Left kidney (tissue), 8 donors: ENCODE results near the gene NECAP2. TPM values are rescaled to one million over a fixed set of nuclear protein-coding genes. Genes with fewer than 3 reads are reported as not detected.

ENCODE experiments used
- DNase-seq: peaks from one replicate; pipeline ENCODE4 v3.0.0-alpha.2; 2013
- long read RNA-seq, 8 donors: transcript quantifications; one replicate each; lab custom pipeline, GENCODE V29; 2026
- polyA plus RNA-seq: library from polyadenylated mRNA; unstranded; fragments of 120-200 nt; gene quantifications from one replicate; pipeline ENCODE4 v1.2.1, GENCODE V29; 2013; ENCODE audit not compliant: insufficient read length

NECAP2 gene
- polyA plus RNA-seq, result 65.7 TPM
- long read RNA-seq, donor 1, transcript NECAP2-201 (8 exons, 2,070 nt), result major isoform, 20 of 31 reads
- long read RNA-seq, donor 1, partial matches to known transcripts, result 5 of 31 reads
- long read RNA-seq, donor 1, other reads (novel, unspliced or antisense), result 0 of 31 reads
- long read RNA-seq, donor 2, transcript NECAP2-201 (8 exons, 2,070 nt), result major isoform, 13 of 31 reads
- long read RNA-seq, donor 2, partial matches to known transcripts, result 5 of 31 reads
- long read RNA-seq, donor 2, other reads (novel, unspliced or antisense), result 7 of 31 reads
- long read RNA-seq, donor 3, transcript NECAP2-211 (2 exons, 550 nt), result minor isoform, 7 of 51 reads
- long read RNA-seq, donor 3, transcript NECAP2-201 (8 exons, 2,070 nt), result major isoform, 12 of 51 reads
- long read RNA-seq, donor 3, partial matches to known transcripts, result 31 of 51 reads
- long read RNA-seq, donor 3, other reads (novel, unspliced or antisense), result 0 of 51 reads
- long read RNA-seq, donor 4, partial matches to known transcripts, result 15 of 18 reads
- long read RNA-seq, donor 4, other reads (novel, unspliced or antisense), result 0 of 18 reads
- long read RNA-seq, donor 5, transcript NECAP2-201 (8 exons, 2,070 nt), result major isoform, 27 of 87 reads
- long read RNA-seq, donor 5, transcript NECAP2-211 (2 exons, 550 nt), result minor isoform, 7 of 87 reads
- long read RNA-seq, donor 5, partial matches to known transcripts, result 34 of 87 reads
- long read RNA-seq, donor 5, other reads (novel, unspliced or antisense), result 14 of 87 reads
- long read RNA-seq, donor 6, transcript NECAP2-201 (8 exons, 2,070 nt), result major isoform, 16 of 42 reads
- long read RNA-seq, donor 6, partial matches to known transcripts, result 11 of 42 reads
- long read RNA-seq, donor 6, other reads (novel, unspliced or antisense), result 10 of 42 reads
- long read RNA-seq, donor 7, transcript NECAP2-211 (2 exons, 550 nt), result minor isoform, 7 of 50 reads
- long read RNA-seq, donor 7, transcript NECAP2-201 (8 exons, 2,070 nt), result major isoform, 15 of 50 reads
- long read RNA-seq, donor 7, partial matches to known transcripts, result 13 of 50 reads
- long read RNA-seq, donor 7, other reads (novel, unspliced or antisense), result 10 of 50 reads
- long read RNA-seq, donor 8, transcript NECAP2-201 (8 exons, 2,070 nt), result major isoform, 13 of 21 reads
- long read RNA-seq, donor 8, partial matches to known transcripts, result 6 of 21 reads
- long read RNA-seq, donor 8, other reads (novel, unspliced or antisense), result 0 of 21 reads

- peak; percentile 91 for DNase-seq
Observed at GRCh38 chr1:16440470-16441281, at the start of gene NECAP2. NECAP2 (plus strand) TSS chr1:16440724; CDS start chr1:16440762, 38 bp downstream.

- DNase-seq, result no peak
Observed at GRCh38 chr1:16391411-16391810, 49.1 kb upstream of the NECAP2 start.

GRCh38 chr1:16392740-16393569, 47.6 kb upstream of the NECAP2 start:
- no peak for DNase-seq

- DNase-seq, result no peak
Observed at GRCh38 chr1:16393570-16394521, 46.7 kb upstream of the NECAP2 start.

GRCh38 chr1:16394977-16395376, 45.5 kb upstream of the NECAP2 start:
- no peak for DNase-seq

GRCh38 chr1:16396591-16396990, 43.9 kb upstream of the NECAP2 start:
- DNase-seq, result no peak

- no peak for DNase-seq
Observed at GRCh38 chr1:16397120-16397519, 43.4 kb upstream of the NECAP2 start.

GRCh38 chr1:16398371-16398953, 42.1 kb upstream of the NECAP2 start:
- DNase-seq, result no peak

GRCh38 chr1:16402742-16403141, 37.8 kb upstream of the NECAP2 start:
- no peak for DNase-seq

- DNase-seq, result no peak
Observed at GRCh38 chr1:16405441-16405840, 35.1 kb upstream of the NECAP2 start.

GRCh38 chr1:16406868-16407267, 33.7 kb upstream of the NECAP2 start:
- no peak for DNase-seq

GRCh38 chr1:16409536-16410152, 30.9 kb upstream of the NECAP2 start:
- DNase-seq, result no peak

- no peak for DNase-seq
Observed at GRCh38 chr1:16410803-16411202, 29.7 kb upstream of the NECAP2 start.

- no peak for DNase-seq
Observed at GRCh38 chr1:16413191-16413590, 27.3 kb upstream of the NECAP2 start.

GRCh38 chr1:16418823-16419425, 21.6 kb upstream of the NECAP2 start:
- no peak for DNase-seq

- DNase-seq, result no peak
Observed at GRCh38 chr1:16420424-16421118, 20.0 kb upstream of the NECAP2 start.

GRCh38 chr1:16421201-16421600, 19.3 kb upstream of the NECAP2 start:
- no peak for DNase-seq
